Stimulated activated CD8-positive, alpha-beta memory T cell treated with anti-CD3 and anti-CD28 coated beads, Interleukin-4, amount 100 ng/mL, for 48 hours (primary cell): Measurements from ENCODE around the gene WDFY2.

ENCODE experiments used
- DNase-seq: peaks from one replicate; pipeline ENCODE4 v3.0.0-alpha.2; 2020

WDFY2 gene

GRCh38 chr13:51804295-51805172, 220.3 kb downstream of the WDFY2 start:
- DNase-seq, result peak; percentile 65

- DNase-seq, result no peak
These were observed 221.1 kb downstream of the WDFY2 start for GRCh38 chr13:51805313-51805712.

- no peak for DNase-seq
These were observed 221.7 kb downstream of the WDFY2 start for GRCh38 chr13:51805925-51806324.

- no peak for DNase-seq
These were observed 222.3 kb downstream of the WDFY2 start for GRCh38 chr13:51806566-51806965.

- DNase-seq, result no peak
These were observed 222.8 kb downstream of the WDFY2 start for GRCh38 chr13:51807041-51807440.

- no peak for DNase-seq
These were observed 224.5 kb downstream of the WDFY2 start for GRCh38 chr13:51808811-51809210.

GRCh38 chr13:51811046-51811445, 226.8 kb downstream of the WDFY2 start:
- no peak for DNase-seq

GRCh38 chr13:51811920-51812451, 227.7 kb downstream of the WDFY2 start:
- DNase-seq, result no peak

- no peak for DNase-seq
These were observed 229.8 kb downstream of the WDFY2 start for GRCh38 chr13:51814071-51814470.

- peak; percentile 84 for DNase-seq
These were observed 230.8 kb downstream of the WDFY2 start for GRCh38 chr13:51814825-51815650.

GRCh38 chr13:51815848-51816247, 231.6 kb downstream of the WDFY2 start:
- DNase-seq, result no peak

GRCh38 chr13:51816604-51817249, 232.5 kb downstream of the WDFY2 start:
- no peak for DNase-seq
